Central memory CD4-positive, alpha-beta T cell (primary cell): Measurements from ENCODE around the gene ZHX3.
A peak's percentile ranks its signal among the peaks of the same experiment; 100 is the strongest.

ENCODE experiments used
- DNase-seq: peaks from one replicate; pipeline ENCODE4 v3.0.0; 2022

The ZHX3 gene

GRCh38 chr20:41182296-41183212 lies 135.0 kb downstream of the ZHX3 start:
- DNase-seq = no peak

GRCh38 chr20:41181567-41181966 lies 136.0 kb downstream of the ZHX3 start:
- DNase-seq = no peak

- DNase-seq = no peak
These were observed 136.8 kb downstream of the ZHX3 start for GRCh38 chr20:41180599-41181333.

GRCh38 chr20:41179961-41180360 lies 137.6 kb downstream of the ZHX3 start:
- no peak for DNase-seq

GRCh38 chr20:41178904-41179432 lies 138.6 kb downstream of the ZHX3 start:
- no peak for DNase-seq

- DNase-seq = no peak
These were observed 139.0 kb downstream of the ZHX3 start for GRCh38 chr20:41178495-41178894.

- DNase-seq = no peak
These were observed 139.9 kb downstream of the ZHX3 start for GRCh38 chr20:41177636-41178035.

DNA sequence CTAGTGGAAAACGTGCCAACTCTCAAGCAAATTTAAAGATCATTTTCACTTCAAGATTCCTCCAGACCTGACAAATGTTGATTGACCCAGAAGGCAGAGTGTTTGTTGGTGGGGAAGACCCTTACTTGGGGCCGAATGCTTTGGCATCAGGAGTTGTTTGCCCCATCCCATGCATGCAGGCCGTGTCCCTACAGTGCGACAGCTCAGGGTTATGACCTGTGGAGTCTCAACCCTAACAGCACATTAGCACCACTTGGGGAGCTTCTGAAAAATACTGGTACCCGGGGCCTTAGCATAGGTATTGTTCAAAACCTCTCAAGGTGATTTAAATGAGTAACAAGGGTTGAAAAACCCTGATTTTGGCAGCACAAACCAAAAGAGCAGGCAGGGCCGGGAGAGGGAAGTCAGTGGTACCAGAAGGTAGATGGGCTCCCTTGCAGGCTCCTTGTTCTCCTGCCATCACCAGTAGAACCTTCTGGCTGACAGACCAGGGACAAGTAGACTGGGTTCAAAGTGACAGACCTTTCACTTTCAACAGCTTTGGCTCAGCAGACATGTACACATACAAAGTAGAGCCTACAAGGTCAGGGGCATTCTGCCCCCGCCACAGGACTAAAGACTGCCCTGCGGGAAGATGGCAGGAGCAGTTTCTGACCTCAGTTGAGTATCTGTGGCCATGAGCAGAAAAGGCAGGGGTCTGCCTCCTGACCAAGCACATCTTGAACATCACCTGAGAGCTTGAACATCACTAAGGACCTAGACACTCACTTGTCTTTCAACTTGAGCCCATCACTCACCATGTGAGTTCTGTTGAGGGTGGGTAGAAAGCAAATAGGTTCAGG lies 140.6 kb downstream of the ZHX3 start:
- DNase-seq = no peak

- DNase-seq = no peak
These were observed 141.7 kb downstream of the ZHX3 start for GRCh38 chr20:41175727-41176330.

GRCh38 chr20:41175201-41175651 lies 142.3 kb downstream of the ZHX3 start:
- DNase-seq = no peak

DNA sequence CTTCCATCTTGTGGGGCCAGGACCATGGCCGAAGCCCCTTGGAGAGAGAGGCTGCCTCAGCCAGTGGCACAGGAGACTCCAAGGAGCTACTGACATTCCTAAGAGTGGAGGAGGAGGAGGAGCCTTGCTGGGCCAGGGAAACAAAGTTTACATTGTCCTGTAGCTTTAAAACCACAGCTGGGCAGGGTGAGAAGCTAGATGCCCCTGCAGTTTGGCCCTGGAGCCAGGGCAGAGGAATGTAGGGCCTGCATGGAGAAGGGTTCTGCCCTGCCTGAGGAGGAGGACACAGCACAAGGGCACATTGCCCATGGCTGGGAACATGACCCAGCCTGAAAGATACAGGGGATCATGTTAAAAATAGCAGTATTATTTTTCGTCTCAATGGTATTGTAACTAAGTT lies 142.7 kb downstream of the ZHX3 start:
- no peak for DNase-seq

GRCh38 chr20:41174373-41174772 lies 143.2 kb downstream of the ZHX3 start:
- DNase-seq = no peak

DNA sequence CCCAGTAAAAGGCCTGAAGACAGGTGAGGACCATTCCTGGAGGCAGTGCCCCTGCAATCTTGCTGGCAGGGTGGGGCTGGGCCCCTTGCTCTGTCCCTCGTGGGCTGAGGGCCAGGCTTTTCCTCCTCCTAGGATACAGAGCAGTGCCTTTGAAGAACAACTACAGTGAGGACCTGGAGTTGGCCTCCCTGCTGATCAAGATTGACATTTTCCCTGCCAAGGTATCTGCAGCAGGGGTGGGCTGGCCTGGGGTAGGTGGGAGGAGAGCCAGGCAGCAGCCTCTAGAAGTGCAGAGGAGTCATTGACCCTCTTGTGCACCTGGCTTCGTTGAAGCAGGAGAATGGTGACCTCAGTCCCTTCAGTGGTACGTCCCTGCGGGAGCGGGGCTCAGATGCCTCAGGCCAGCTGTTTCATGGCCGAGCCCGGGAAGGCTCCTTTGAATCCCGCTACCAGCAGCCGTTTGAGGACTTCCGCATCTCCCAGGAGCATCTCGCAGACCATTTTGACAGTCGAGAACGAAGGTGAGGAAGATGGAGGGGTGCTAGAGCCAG lies 143.7 kb downstream of the ZHX3 start:
- DNase-seq = no peak

DNA sequence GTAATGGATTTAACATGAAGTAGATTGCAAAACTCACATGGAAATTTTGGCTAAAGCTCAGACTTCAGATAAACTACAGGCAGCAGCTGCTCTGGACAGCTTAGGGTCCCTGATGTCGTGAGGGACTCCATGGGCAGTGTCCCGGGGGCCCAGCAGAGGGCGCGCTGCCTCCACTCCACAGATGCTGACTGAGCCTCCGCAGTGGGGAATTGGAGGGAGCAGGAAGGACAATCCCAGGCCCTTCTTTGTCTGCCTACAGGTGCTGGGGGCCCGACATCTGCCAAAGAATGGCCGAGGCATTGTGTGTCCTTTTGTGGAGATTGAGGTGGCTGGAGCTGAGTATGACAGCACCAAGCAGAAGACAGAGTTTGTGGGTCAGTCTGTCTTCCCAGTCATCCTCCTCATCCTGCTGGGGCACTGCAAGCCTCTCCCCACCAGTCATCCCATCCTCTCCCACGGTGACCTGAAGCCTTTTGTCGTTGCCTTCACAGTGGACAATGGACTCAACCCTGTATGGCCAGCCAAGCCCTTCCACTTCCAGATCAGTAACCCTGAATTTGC lies 144.3 kb downstream of the ZHX3 start:
- DNase-seq = peak; percentile 45

GRCh38 chr20:41172296-41173140 lies 145.0 kb downstream of the ZHX3 start:
- DNase-seq = no peak

GRCh38 chr20:41171736-41172295 lies 145.7 kb downstream of the ZHX3 start:
- no peak for DNase-seq

- no peak for DNase-seq
These were observed 147.0 kb downstream of the ZHX3 start for GRCh38 chr20:41170386-41171105.

DNA sequence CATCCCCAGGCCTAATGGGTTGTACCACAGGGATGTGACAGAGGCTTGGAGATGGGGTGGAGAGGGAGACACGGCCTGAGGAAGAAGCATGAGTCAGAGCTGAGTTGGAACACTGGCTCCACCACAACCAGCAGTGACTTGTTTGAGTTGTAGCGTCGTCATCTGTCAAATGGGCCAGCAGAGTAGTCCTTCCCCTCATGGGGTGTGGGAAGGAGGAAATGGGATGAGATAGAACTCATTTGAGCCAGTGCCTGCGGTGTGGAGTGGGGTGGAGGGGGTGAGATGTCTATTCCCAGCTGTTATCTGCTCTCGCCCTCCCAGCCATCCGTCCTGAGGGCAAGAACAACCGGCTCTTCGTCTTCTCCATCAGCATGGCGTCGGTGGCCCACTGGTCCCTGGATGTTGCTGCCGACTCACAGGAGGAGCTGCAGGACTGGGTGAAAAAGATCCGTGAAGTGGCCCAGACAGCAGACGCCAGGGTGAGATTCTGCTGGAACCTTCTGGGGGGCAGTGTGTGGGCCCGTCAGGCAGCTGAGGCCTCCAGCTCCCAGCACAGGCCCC lies 147.7 kb downstream of the ZHX3 start:
- DNase-seq = no peak

- no peak for DNase-seq
These were observed 148.3 kb downstream of the ZHX3 start for GRCh38 chr20:41169162-41169690.
